Bone marrow (tissue), 2 donors: ENCODE measurements around the gene ENG.

Experiments used
- DNase-seq, 2 donors: peaks; one replicate each; lab custom pipeline; 2025; lab: John Stamatoyannopoulos, UW

ENG gene

DNA sequence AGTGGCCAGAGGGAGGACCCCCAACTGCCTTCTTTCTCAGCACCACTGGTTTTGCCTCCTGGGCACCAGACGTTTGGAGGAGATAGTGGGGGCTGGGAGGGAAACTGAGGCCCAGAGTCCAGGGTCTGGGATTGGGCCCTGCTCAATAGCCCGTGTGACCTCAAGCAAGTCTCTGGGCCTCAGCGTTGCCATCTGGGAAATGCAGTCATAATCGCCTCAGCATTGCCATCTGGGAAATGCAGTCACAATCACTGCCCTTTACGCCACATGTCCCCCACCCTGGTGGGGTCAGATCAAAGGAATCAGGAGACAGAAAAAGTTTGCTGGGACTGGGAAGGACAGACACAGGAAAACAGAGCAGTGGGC lies 77.6 kb downstream of the ENG start:
- DNase-seq = no peak

DNA sequence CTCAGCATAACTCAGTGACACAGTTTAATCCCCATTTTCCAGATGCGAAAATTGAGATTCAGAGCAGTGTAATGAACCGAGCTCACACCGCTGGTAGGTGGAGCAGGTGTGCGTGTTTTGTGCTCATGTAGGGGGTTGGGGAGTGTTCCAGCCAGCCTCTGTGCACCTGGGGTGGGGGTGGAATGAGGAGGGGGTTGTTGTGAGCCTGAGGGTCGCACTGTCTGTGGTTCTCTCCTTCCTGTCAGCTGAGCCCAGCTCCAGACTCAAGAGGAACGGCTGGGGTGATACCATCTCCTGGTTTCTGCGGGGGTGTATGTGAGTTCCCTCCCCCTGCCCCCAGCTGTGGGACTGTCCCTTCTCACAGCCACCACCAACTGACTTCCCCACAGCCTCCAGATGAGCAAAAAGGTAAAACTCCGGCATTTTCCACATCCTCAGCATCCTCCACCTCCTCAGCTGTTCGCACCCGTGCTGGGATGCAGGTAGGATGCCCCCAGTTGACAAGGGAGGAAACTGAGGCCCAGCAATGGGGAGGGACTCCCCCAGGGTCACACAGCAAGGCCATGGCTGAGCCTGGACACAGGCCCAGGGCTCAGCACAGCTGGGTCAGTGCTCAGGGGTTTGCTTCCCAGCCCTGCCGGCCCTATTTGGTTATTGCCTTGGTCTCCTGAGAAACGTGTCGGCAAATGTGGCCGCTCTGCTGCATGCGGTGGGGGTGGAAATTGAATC lies 78.1 kb downstream of the ENG start:
- peak; percentile 32 to 79 for DNase-seq

- no peak for DNase-seq
These were observed 80.5 kb downstream of the ENG start for GRCh38 chr9:127773981-127774380.

DNA sequence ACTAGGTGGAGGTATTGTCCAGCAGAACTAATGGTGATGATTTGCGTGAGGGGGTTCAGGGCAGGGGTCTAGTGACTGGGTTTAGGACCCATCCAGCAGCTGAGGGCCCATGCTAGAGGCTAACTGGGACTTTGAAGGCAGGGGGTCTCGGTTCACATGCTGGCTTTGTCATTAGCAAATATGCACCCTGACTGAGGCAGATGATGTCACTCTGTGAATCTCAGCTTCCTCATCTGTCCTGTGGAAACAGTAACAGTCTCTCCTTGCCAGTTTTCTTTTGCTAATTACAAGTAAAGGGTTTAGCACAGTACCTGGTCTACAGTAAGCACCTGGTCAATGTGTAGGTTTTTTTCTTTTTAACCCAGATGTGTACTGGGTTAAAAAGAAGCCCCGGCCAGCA lies 81.2 kb downstream of the ENG start:
- no peak for DNase-seq

DNA sequence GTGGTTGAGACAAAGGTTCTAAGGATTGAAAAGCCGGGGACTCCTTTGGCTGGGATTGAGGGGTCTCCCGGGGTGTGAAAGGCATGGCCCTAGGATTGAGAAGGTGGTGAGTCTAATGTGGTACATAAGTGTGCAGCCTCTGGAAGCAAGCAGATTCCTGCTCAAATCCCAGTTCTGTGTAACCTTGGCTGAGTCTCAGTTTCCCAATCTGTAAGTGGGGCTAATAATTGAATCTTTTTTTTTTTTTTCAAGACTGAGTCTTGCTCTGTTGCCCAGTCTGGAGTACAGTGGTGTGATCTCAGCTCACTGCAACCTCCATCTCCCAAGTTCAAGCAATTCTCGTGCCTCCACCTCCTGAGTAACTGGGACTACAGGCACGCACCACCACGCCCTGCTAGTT lies 81.9 kb downstream of the ENG start:
- DNase-seq = no peak

DNA sequence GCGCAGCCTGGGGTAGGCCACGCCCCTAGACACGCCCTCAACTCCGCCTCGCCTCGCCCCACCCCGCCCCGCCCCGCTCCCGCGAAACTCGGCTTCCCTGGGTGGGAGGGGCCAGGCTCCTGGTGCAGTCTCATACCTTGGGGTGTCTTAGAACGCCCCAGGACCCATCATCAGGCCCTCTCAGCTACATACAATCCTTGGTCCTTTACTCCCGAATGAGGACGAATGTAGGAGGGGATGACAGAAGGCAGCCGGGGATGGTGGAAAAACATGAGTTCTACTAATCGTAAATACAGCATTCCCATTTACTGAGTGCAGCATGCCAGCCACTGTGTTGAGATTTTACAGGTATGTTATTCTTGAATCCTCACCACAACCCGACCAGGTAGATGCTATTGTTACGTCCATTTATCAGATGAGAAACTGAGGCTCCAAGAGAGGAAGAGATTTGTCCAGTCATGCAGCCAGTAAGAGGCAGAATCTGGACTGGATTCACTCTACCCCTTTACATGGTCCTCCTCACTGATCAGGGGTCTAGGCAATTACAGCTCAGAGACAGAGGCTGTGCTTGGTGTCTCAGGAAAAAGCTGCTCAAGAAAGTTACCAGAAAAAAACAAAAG lies 82.8 kb downstream of the ENG start:
- no peak for DNase-seq

DNA sequence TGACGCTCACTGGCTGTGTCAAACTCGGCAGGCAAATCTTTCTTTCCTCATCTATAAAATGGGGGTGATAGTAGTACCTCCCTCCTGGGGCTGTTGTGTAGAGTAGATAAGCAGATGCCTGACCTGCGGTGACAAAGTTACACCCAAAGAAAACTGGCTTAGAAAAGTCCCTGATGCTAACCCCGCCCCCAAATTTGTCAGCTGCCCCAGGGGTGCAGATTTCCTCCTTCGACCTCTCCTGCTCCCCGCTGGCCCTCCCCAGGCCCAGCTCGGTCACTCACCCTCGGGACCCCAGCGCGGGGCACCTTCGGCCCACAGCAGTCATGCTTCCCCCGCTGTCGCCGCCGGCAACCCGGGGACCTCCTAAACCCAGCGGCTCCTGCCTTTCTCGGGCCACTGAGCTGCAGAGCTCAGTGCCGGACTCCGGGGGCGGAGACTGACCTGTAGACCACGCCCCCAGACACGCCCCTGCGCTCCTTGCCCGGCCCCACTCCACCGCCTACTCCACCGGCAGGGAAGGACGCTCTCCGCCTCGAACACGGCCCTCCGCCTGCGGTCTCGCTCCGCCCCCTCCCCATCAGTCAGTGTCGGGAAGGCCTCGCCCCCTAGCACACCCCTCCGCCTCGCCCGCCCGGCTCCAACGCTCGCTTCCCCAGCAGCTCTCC lies 83.4 kb downstream of the ENG start:
- peak; percentile 98 to 100 for DNase-seq

GRCh38 chr9:127770583-127770904 lies 83.9 kb downstream of the ENG start:
- DNase-seq = no peak

- DNase-seq = no peak
These were observed 84.4 kb downstream of the ENG start for GRCh38 chr9:127769929-127770582.

DNA sequence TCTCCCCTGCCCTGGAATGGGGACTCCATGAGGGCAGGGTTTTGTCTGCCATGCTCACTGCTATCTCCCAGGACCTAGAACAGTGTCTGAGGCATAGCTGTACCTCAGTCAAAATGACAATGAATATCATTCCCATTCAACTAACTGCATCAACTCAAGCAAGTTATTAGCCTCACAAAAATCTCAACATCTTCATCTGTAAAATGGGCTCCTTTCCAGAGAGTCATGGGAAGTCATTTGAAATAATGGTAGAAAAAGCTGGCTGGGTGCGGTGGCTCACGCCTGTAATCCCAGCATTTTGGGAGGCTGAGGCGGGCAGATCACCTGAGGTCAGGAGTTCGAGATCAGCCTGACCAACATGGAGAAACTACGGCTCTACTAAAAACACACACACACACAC lies 85.4 kb downstream of the ENG start:
- DNase-seq = no peak

DNA sequence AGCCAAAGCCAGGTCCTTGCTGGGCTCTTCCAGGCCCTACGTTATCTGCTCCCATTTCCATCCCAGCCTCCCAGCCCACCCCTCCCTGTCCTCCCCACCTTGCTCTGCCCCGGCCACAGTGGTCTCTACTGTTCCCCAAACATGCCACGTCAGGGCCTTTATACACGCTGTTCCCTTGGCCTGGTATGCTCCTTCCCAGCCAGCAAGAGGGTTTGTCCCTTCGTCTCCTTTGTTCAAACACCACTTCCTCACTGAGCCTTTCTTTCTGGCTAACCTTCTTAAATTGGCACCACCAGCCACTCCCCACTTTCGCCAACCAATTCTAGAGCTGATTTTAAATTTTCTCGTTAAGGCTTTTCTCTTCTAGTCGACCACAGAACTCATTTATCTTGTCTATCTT lies 85.8 kb downstream of the ENG start:
- no peak for DNase-seq

GRCh38 chr9:127767909-127768331 lies 86.5 kb downstream of the ENG start:
- DNase-seq = no peak

DNA sequence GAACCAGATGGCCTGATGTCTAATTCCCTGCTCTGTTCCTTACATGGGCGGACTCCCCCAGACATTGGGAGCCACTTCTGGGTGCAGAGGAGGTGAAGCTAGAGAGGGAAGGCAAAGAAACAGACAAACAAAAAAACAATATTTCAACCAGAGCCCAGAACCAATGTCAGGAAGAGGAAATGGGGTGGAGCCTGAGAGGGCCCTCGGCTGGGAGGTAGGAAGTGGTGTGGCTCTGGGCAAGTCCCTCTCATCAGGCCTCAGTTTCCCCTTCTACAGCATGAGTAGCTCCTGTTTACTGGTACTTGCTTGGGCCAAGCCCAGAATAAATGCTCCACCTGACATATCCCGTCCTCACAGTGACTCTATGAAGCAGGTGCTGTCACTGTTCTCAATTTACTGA lies 87.0 kb downstream of the ENG start:
- no peak for DNase-seq

- no peak for DNase-seq
These were observed 89.0 kb downstream of the ENG start for GRCh38 chr9:127765418-127765817.
